ENCODE measurements around the gene PRR4. TPM values are rescaled to one million over a fixed set of nuclear protein-coding genes. Genes with fewer than 3 reads are reported as not detected.

The PRR4 gene
- total RNA-seq, 2 donors from 2014 or later = 2.5 to 3.1 TPM

GRCh38 chr12:10842862-10843261 lies 6.4 kb downstream of the PRR4 start:
- Mint-ChIP-seq H3K27ac (no peak overlapping the region), H3K9me3 (no peaks in the 10 kb centered on the region)

GRCh38 chr12:10838461-10838860 lies 10.8 kb downstream of the PRR4 start:
- peaks cover 0 to 2% of the 10 kb centered on the region in 2 donors for H3K27me3 Mint-ChIP-seq
- H3K9me3 Mint-ChIP-seq = no peaks in the 10 kb centered on the region
- peaks cover 6% of the 10 kb centered on the region for H3K36me3 Mint-ChIP-seq
- H3K27ac Mint-ChIP-seq = no peak overlapping the region
- DNase-seq (ENCODE audit: low spot score) (no peak), ATAC-seq (no peak)
- H3K4me3 Mint-ChIP-seq = no peak overlapping the region
- no peaks in the 10 kb centered on the region for H3K4me1 Mint-ChIP-seq (ENCODE audit: low read depth in 2 of 2)

More at GRCh38 chr12:10842862-10843261, 6.4 kb downstream of the PRR4 start:
- ATAC-seq (no peak), DNase-seq (ENCODE audit: low spot score) (no peak)
- Mint-ChIP-seq H3K4me1 (ENCODE audit: low read depth in 2 of 2) (no peaks in the 10 kb centered on the region), H3K4me3 (no peak overlapping the region), H3K27me3 (no peaks in the 10 kb centered on the region), H3K36me3 (peaks cover 12% of the 10 kb centered on the region)

GRCh38 chr12:10829994-10830393 lies 19.3 kb downstream of the PRR4 start:
- Mint-ChIP-seq H3K4me1 (ENCODE audit: low read depth in 2 of 2) (no peaks in the 10 kb centered on the region), H3K27me3 (peaks cover 0 to 2% of the 10 kb centered on the region in 2 donors), H3K4me3 (no peak overlapping the region), H3K9me3 (no peaks in the 10 kb centered on the region), H3K36me3 (no peaks in the 10 kb centered on the region), H3K27ac (no peak overlapping the region)
- DNase-seq (ENCODE audit: low spot score) = no peak
- ATAC-seq = no peak

- no peak for DNase-seq (ENCODE audit: low spot score)
- H3K36me3 Mint-ChIP-seq = no peaks in the 10 kb centered on the region
- no peaks in the 10 kb centered on the region for H3K27me3 Mint-ChIP-seq
- H3K27ac Mint-ChIP-seq = no peak within 1 kb of the TSS
- H3K4me1 Mint-ChIP-seq (ENCODE audit: low read depth in 2 of 2) = no peaks in the 10 kb centered on the region
- H3K9me3 Mint-ChIP-seq = no peaks in the 10 kb centered on the region
- no peak for ATAC-seq
- no peak within 1 kb of the TSS for H3K4me3 Mint-ChIP-seq
These were observed 23.0 kb downstream of the PRR4 start, which contains the start of gene TAS2R10 for GRCh38 chr12:10826258-10826657. Gene TAS2R10, minus strand, starts transcription at chr12:10826358. Its CDS starts 89 bp downstream, at chr12:10826269.

GRCh38 chr12:10824957-10825356 lies 24.3 kb downstream of the PRR4 start:
- ATAC-seq = no peak
- Mint-ChIP-seq H3K27me3 (no peaks in the 10 kb centered on the region), H3K36me3 (no peaks in the 10 kb centered on the region), H3K4me1 (ENCODE audit: low read depth in 2 of 2) (no peaks in the 10 kb centered on the region), H3K9me3 (no peaks in the 10 kb centered on the region), H3K4me3 (no peak overlapping the region), H3K27ac (no peak overlapping the region)
- DNase-seq (ENCODE audit: low spot score) = no peak

GRCh38 chr12:10811883-10812536 lies 37.3 kb downstream of the PRR4 start:
- H3K36me3 Mint-ChIP-seq = no peaks in the 10 kb centered on the region
- H3K9me3 Mint-ChIP-seq = no peaks in the 10 kb centered on the region
- no peak overlapping the region for H3K4me3 Mint-ChIP-seq
- no peaks in the 10 kb centered on the region for H3K4me1 Mint-ChIP-seq (ENCODE audit: low read depth in 2 of 2)
- ATAC-seq = no peak
- peaks cover 22 to 37% of the 10 kb centered on the region in 2 donors for H3K27me3 Mint-ChIP-seq
- no peak for DNase-seq (ENCODE audit: low spot score)
- H3K27ac Mint-ChIP-seq = no peak overlapping the region

GRCh38 chr12:10810068-10810467 lies 39.2 kb downstream of the PRR4 start, which contains the start of gene TAS2R9:
Gene TAS2R9, minus strand, starts transcription at chr12:10810168. Its CDS starts 93 bp downstream, at chr12:10810075.
- no peaks in the 10 kb centered on the region for H3K36me3 Mint-ChIP-seq
- DNase-seq (ENCODE audit: low spot score) = no peak
- H3K4me1 Mint-ChIP-seq (ENCODE audit: low read depth in 2 of 2) = no peaks in the 10 kb centered on the region
- no peak within 1 kb of the TSS for H3K4me3 Mint-ChIP-seq
- no peak within 1 kb of the TSS for H3K27ac Mint-ChIP-seq
- no peaks in the 10 kb centered on the region for H3K9me3 Mint-ChIP-seq
- peaks cover 28 to 45% of the 10 kb centered on the region in 2 donors for H3K27me3 Mint-ChIP-seq
- no peak for ATAC-seq

GRCh38 chr12:10807186-10807585 lies 42.1 kb downstream of the PRR4 start, which contains the start of gene TAS2R8:
Gene TAS2R8, minus strand, starts transcription at chr12:10807286. Its CDS starts 306 bp downstream, at chr12:10806980.
- Mint-ChIP-seq H3K4me3 (no peak within 1 kb of the TSS), H3K27me3 (peaks cover 26 to 39% of the 10 kb centered on the region in 2 donors), H3K36me3 (no peaks in the 10 kb centered on the region), H3K4me1 (ENCODE audit: low read depth in 2 of 2) (no peaks in the 10 kb centered on the region), H3K27ac (no peak within 1 kb of the TSS), H3K9me3 (no peaks in the 10 kb centered on the region)
- DNase-seq (ENCODE audit: low spot score) (no peak), ATAC-seq (no peak)

GRCh38 chr12:10802587-10802986 lies 46.7 kb downstream of the PRR4 start, which contains the start of gene TAS2R7:
Gene TAS2R7, minus strand, starts transcription at chr12:10802627. Its CDS starts 57 bp downstream, at chr12:10802570.
- no peak within 1 kb of the TSS for H3K27ac Mint-ChIP-seq
- H3K36me3 Mint-ChIP-seq = no peaks in the 10 kb centered on the region
- H3K4me3 Mint-ChIP-seq = no peak within 1 kb of the TSS
- H3K4me1 Mint-ChIP-seq (ENCODE audit: low read depth in 2 of 2) = no peaks in the 10 kb centered on the region
- peaks cover 26 to 49% of the 10 kb centered on the region in 2 donors for H3K27me3 Mint-ChIP-seq
- H3K9me3 Mint-ChIP-seq = no peaks in the 10 kb centered on the region
- DNase-seq (ENCODE audit: low spot score) (no peak), ATAC-seq (no peak)

- peaks cover 30 to 58% of the 10 kb centered on the region in 2 donors for H3K27me3 Mint-ChIP-seq
- no peaks in the 10 kb centered on the region for H3K9me3 Mint-ChIP-seq
- DNase-seq (ENCODE audit: low spot score) (no peak), ATAC-seq (no peak)
- no peak overlapping the region for H3K4me3 Mint-ChIP-seq
- H3K27ac Mint-ChIP-seq = no peak overlapping the region
- no peaks in the 10 kb centered on the region for H3K4me1 Mint-ChIP-seq (ENCODE audit: low read depth in 2 of 2)
- no peaks in the 10 kb centered on the region for H3K36me3 Mint-ChIP-seq
These were observed 47.5 kb downstream of the PRR4 start for GRCh38 chr12:10801741-10802140.

Other genes with a start within 250 kb of the PRR4 start
- 10 to 100 TPM; 84.0 to 94.4 TPM for gene MAGOHB, start 235.9 kb downstream of the PRR4 start, total RNA-seq
- 10 to 100 TPM; 10.7 to 30.3 TPM for gene STYK1, start 175.4 kb downstream of the PRR4 start, total RNA-seq
- gene YBX3, start 126.2 kb downstream of the PRR4 start, total RNA-seq = 100 to 1,000 TPM; 147 to 210 TPM
- gene TAS2R7, start 46.8 kb downstream of the PRR4 start, total RNA-seq = not detected
- not detected for gene TAS2R8, start 42.2 kb downstream of the PRR4 start, total RNA-seq
- not detected for gene TAS2R9, start 39.3 kb downstream of the PRR4 start, total RNA-seq
- gene TAS2R10, start 23.1 kb downstream of the PRR4 start, total RNA-seq = 1 to 10 TPM in 1 of 2 donors, under 1 TPM in 1; 0.64 to 1.0 TPM
- gene PRH1, start 34.8 kb upstream of the PRR4 start, total RNA-seq = 10 to 100 TPM; 14.1 to 63.8 TPM
- gene TAS2R13, start 60.1 kb upstream of the PRR4 start, total RNA-seq = 1 to 10 TPM; 1.2 to 4.3 TPM
- gene PRH2, start 79.8 kb upstream of the PRR4 start, total RNA-seq = not detected
- 1 to 10 TPM; 2.3 to 6.2 TPM for gene TAS2R14, start 89.8 kb upstream of the PRR4 start, total RNA-seq
- gene TAS2R50, start 137.4 kb upstream of the PRR4 start, total RNA-seq = 1 to 10 TPM; 1.5 to 7.0 TPM
- 1 to 10 TPM; 1.6 to 5.2 TPM for gene TAS2R20, start 148.8 kb upstream of the PRR4 start, total RNA-seq
- 10 to 100 TPM in 1 of 2 donors, 1 to 10 TPM in 1; 4.2 to 11.7 TPM for gene TAS2R19, start 173.1 kb upstream of the PRR4 start, total RNA-seq
- 10 to 100 TPM in 1 of 2 donors, 1 to 10 TPM in 1; 4.8 to 11.4 TPM for gene TAS2R31, start 181.9 kb upstream of the PRR4 start, total RNA-seq
- 1 to 10 TPM; 1.5 to 5.6 TPM for gene TAS2R46, start 212.8 kb upstream of the PRR4 start, total RNA-seq
- 1 to 10 TPM; 1.0 to 6.6 TPM for gene TAS2R43, start 242.8 kb upstream of the PRR4 start, total RNA-seq

Measured in natural killer cell treated with Interleukin-12 subunit alpha and Interleukin-12 subunit beta and Interleukin-15 and Interleukin-18, amount 100 ng/mL, for 72 hours (primary cell).